ENCODE results near the gene ALG5. TPM values are rescaled to one million over a fixed set of nuclear protein-coding genes. Genes with fewer than 3 reads are reported as not detected.

The ALG5 gene
- total and polyA plus RNA-seq, 2 of the 4 experiments (the other 2 are of a cell fraction), result 19.4 to 21.9 TPM

- H3K36me3 ChIP-seq (ENCODE audit: control insufficient read depth, insufficient read depth, low read length), result peaks cover 21% of the 10 kb centered on the region
Observed at GRCh38 chr13:37047032-37047431, 47.9 kb upstream of the ALG5 start.

More at GRCh38 chr13:37047032-37047431, 47.9 kb upstream of the ALG5 start:
- Histone ChIP-seq H3K9ac (ENCODE audit: low read depth, low read length) (no peak overlapping the region), H3K23ac (ENCODE audit: low read depth, low read length) (no peak overlapping the region), H3K9me1 (ENCODE audit: insufficient read depth, low read length) (no peaks in the 10 kb centered on the region), H4K8ac (ENCODE audit: low read depth in 2 of 2, low read length in 2 of 2) (no peak overlapping the region), H3K4ac (ENCODE audit: low read depth, low read length) (no peak overlapping the region), H2AFZ (replicated peaks; ENCODE audit: low read length, poor library complexity) (no peak overlapping the region), H3K18ac (ENCODE audit: low read depth, low read length) (no peak overlapping the region), H3K4me3 (ENCODE audit: insufficient read depth, low read depth, low read length) (no peak overlapping the region), H3K79me1 (ENCODE audit: low read depth in 1 of 2, low read length in 2 of 2) (peaks cover 3 to 10% of the 10 kb centered on the region in 2 experiments), H2BK5ac (ENCODE audit: low read depth, low read length, poor library complexity, severe bottlenecking) (no peak overlapping the region), H2AK9ac (replicated peaks; ENCODE audit: low read depth, low read length, poor library complexity) (no peak overlapping the region), H2BK20ac (ENCODE audit: low read depth, low read length) (no peak overlapping the region), H4K91ac (ENCODE audit: insufficient read depth, low read depth, low read length) (no peak overlapping the region), H4K5ac (ENCODE audit: low read depth, low read length) (no peak overlapping the region), H3K4me2 (ENCODE audit: low read depth, low read length) (no peak overlapping the region), H4K20me1 (ENCODE audit: insufficient read depth, low read length) (peaks cover 15% of the 10 kb centered on the region; the same call in 1 of the 2 replicates), H2BK15ac (ENCODE audit: low read depth, low read length) (no peak overlapping the region), H2BK120ac (ENCODE audit: low read depth, low read length) (no peak overlapping the region), H2AK5ac (ENCODE audit: low read depth, low read length) (no peak overlapping the region), H3K9me3 (ENCODE audit: control insufficient read depth, insufficient read depth, low read length) (no peaks in the 10 kb centered on the region), H3K27me3 (ENCODE audit: control insufficient read depth, insufficient read depth, low read length) (no peaks in the 10 kb centered on the region), H3K27ac (ENCODE audit: insufficient read depth, low read length) (no peak overlapping the region), H3K4me1 (ENCODE audit: control insufficient read depth, insufficient read depth, low read length) (no peaks in the 10 kb centered on the region), H3K56ac (ENCODE audit: extremely low read depth, insufficient read depth, low read length) (no peak overlapping the region), H3K14ac (replicated peaks; ENCODE audit: low read depth, low read length) (no peak overlapping the region)
- POLR2A ChIA-PET (ENCODE audit: unreplicated experiment), result no interaction called here
- in situ Hi-C loops (cut with MboI; ENCODE audit: low sequenced_read_pairs) (loop anchor here (25.0 kb wide), 1 partner anchor 1315 kb away; no protein-coding TSS in a partner anchor), dilution Hi-C loops (cut with HindIII; ENCODE audit: low sequenced_read_pairs, unreplicated experiment) (no loop called here), intact Hi-C loops (cut with micrococcal nuclease) (loop anchor here (5.0 kb wide), 1 partner anchor 35 kb away; no protein-coding TSS in a partner anchor)
- no peak for DNase-seq
- WGBS, 2 experiments (ENCODE audit: extremely low coverage in 2 of 2, insufficient read length in 1 of 2), result no CpG with 5 or more reads among the region's 2 CpGs
- BruUV-seq (replicated peaks), result no TSS peak
- no peak for ATAC-seq (ENCODE audit: low read depth)
- TF ChIP-seq MAZ (IDR thresholded peaks at IDR 0.05; ENCODE audit: borderline replicate concordance, low read depth, low read length) (no peak), RCOR1 (IDR thresholded peaks at IDR 0.05; ENCODE audit: insufficient replicate concordance, low read length) (no peak), SMC3 (IDR thresholded peaks at IDR 0.05; ENCODE audit: low read depth, low read length) (no peak), RFX5 (IDR thresholded peaks at IDR 0.05; ENCODE audit: low read depth, low read length) (no peak), NFE2L2 (IDR thresholded peaks at IDR 0.05; ENCODE audit: low read depth, low read length) (no peak), BHLHE40 (IDR thresholded peaks at IDR 0.05; ENCODE audit: low read depth, low read length) (no peak), RAD21 (IDR thresholded peaks at IDR 0.05; ENCODE audit: low read length) (no peak), MXI1 (IDR thresholded peaks at IDR 0.05; ENCODE audit: borderline replicate concordance, low read depth, low read length) (no peak), FOS (IDR thresholded peaks at IDR 0.05; ENCODE audit: low read depth, low read length) (no peak), CEBPB (IDR thresholded peaks at IDR 0.05; ENCODE audit: low read depth, low read length) (no peak), CHD1 (IDR thresholded peaks at IDR 0.05; ENCODE audit: low read depth, low read length) (no peak), POLR2A (IDR thresholded peaks at IDR 0.05; ENCODE audit: low read depth, low read length) (no peak), MAFK (IDR thresholded peaks at IDR 0.05; ENCODE audit: low read depth, low read length) (no peak)
- TF ChIP-seq, protein P1, sequence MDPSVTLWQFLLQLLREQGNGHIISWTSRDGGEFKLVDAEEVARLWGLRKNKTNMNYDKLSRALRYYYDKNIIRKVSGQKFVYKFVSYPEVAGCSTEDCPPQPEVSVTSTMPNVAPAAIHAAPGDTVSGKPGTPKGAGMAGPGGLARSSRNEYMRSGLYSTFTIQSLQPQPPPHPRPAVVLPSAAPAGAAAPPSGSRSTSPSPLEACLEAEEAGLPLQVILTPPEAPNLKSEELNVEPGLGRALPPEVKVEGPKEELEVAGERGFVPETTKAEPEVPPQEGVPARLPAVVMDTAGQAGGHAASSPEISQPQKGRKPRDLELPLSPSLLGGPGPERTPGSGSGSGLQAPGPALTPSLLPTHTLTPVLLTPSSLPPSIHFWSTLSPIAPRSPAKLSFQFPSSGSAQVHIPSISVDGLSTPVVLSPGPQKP (IDR thresholded peaks at IDR 0.05; ENCODE audit: borderline replicate concordance, low read depth, low read length), result no peak
- TF ChIP-seq, protein P2, sequence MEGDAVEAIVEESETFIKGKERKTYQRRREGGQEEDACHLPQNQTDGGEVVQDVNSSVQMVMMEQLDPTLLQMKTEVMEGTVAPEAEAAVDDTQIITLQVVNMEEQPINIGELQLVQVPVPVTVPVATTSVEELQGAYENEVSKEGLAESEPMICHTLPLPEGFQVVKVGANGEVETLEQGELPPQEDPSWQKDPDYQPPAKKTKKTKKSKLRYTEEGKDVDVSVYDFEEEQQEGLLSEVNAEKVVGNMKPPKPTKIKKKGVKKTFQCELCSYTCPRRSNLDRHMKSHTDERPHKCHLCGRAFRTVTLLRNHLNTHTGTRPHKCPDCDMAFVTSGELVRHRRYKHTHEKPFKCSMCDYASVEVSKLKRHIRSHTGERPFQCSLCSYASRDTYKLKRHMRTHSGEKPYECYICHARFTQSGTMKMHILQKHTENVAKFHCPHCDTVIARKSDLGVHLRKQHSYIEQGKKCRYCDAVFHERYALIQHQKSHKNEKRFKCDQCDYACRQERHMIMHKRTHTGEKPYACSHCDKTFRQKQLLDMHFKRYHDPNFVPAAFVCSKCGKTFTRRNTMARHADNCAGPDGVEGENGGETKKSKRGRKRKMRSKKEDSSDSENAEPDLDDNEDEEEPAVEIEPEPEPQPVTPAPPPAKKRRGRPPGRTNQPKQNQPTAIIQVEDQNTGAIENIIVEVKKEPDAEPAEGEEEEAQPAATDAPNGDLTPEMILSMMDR (conservative IDR thresholded peaks at IDR 0.05; ENCODE audit: low read depth, low read length), result no peak
- TF ChIP-seq, protein P3, sequence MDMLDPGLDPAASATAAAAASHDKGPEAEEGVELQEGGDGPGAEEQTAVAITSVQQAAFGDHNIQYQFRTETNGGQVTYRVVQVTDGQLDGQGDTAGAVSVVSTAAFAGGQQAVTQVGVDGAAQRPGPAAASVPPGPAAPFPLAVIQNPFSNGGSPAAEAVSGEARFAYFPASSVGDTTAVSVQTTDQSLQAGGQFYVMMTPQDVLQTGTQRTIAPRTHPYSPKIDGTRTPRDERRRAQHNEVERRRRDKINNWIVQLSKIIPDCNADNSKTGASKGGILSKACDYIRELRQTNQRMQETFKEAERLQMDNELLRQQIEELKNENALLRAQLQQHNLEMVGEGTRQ (IDR thresholded peaks at IDR 0.05; ENCODE audit: low read depth, low read length), result no peak
- CTCF ChIA-PET, result interaction anchor here (1.2 kb wide), 1 partner anchor 10 kb away, joined by 4 read pairs; no protein-coding TSS in a partner anchor

All from IMR-90 (cell line).